K562 (cell line): ENCODE data around the gene TOR3A. TPM values are rescaled to one million over a fixed set of nuclear protein-coding genes. Genes with fewer than 3 reads are reported as not detected.

ENCODE experiments used
- ATAC-seq: fragments of 200-7000 bp; cut with Tn5 transposase; 3 replicates; pipeline ENCODE4 v1.9.1; 2020; ENCODE audit warnings: moderate library complexity
- BruUV-seq: library from RNA; stranded (reverse); fragments of 400-500 nt; replicated peaks from 2 replicates; lab custom pipeline; 2021; lab: Mats Ljungman, UMichigan
- CTCF ChIA-PET: fragments of 300-600 bp; formaldehyde crosslinking; extraction: SDS; loops from one replicate; lab custom pipeline; 2021; ENCODE audit warnings: low intra/inter-chr PET ratio; lab: Yijun Ruan, JAX
- POLR2A ChIA-PET: fragments of 300-600, 350-650 bp; sonication (Branson Sonifier 250); formaldehyde crosslinking; extraction: SDS; loops from one replicate; lab custom pipeline; 2021; ENCODE audit warnings: antibody characterized with exemption, inconsistent platforms; lab: Yijun Ruan, JAX
- DNase-seq, 4 experiments: peaks; one replicate each; pipeline versions ENCODE4 v3.0.0 to v3.0.0-alpha.2; 2011 to 2018; ENCODE audit warnings: low spot score in 3 of 4, mixed read lengths in 3 of 4; ENCODE audit errors: extremely low read depth in 1 of 4
- FAIRE-seq: peaks from 2 replicates; lab custom pipeline; 2011; peaks lifted over from hg19 to GRCh38; lab: Jason Lieb, UNC
- H2AFZ ChIP-seq: 2 replicates; pipeline ENCODE4 v1.6.0; 2011; ENCODE audit warnings: low read depth, low read length, control low read depth, inconsistent platforms
- H3K27ac ChIP-seq: fragments of 200-600 bp; 3 replicates; pipeline ENCODE4 v1.8.0; 2011; ENCODE audit warnings: low read depth, mild to moderate bottlenecking, control low read depth, inconsistent platforms, low read length, moderate library complexity, mixed read lengths; ENCODE audit errors: extremely low read depth
- H3K27me3 ChIP-seq, 2 experiments: fragments of 300-600 bp in 1 of 2; 2 replicates in 1 of 2; 3 replicates in 1 of 2; pipeline versions ENCODE4 v1.6.0 to v1.8.0; 2011; ENCODE audit warnings: inconsistent platforms in 2 of 2, low read length in 2 of 2, mild to moderate bottlenecking in 1 of 2, mixed read lengths in 1 of 2, moderate library complexity in 1 of 2; ENCODE audit not compliant: control insufficient read depth in 2 of 2, insufficient read depth in 2 of 2
- H3K36me3 ChIP-seq: fragments of 300-600 bp; 3 replicates; pipeline ENCODE4 v1.8.0; 2011; ENCODE audit warnings: mild to moderate bottlenecking, low read length, inconsistent platforms; ENCODE audit not compliant: control insufficient read depth, insufficient read depth
- H3K4me1 ChIP-seq, 2 experiments: fragments of 200-600 bp in 1 of 2; replicated peaks in 1 of 2; 2 replicates in 1 of 2; 3 replicates in 1 of 2; pipeline versions ENCODE4 v1.5.1 to v1.8.0; 2011; ENCODE audit warnings: inconsistent platforms in 2 of 2, low read length in 2 of 2, mild to moderate bottlenecking in 1 of 2, mixed read lengths in 1 of 2, moderate library complexity in 1 of 2; ENCODE audit not compliant: control insufficient read depth in 2 of 2, insufficient read depth in 2 of 2
- H3K4me2 ChIP-seq: 2 replicates; pipeline ENCODE4 v1.6.1; 2011; ENCODE audit warnings: low read length, control low read depth, inconsistent platforms, mixed read lengths; ENCODE audit not compliant: insufficient read depth
- H3K4me3 ChIP-seq: fragments of 200-600 bp; sonication (generic), shearing (Covaris generic); 2 replicates; pipeline ENCODE4 v1.5.1; 2016; ENCODE audit warnings: control low read depth, inconsistent platforms
- H3K79me2 ChIP-seq: fragments of 200-600 bp; 3 replicates; pipeline ENCODE4 v1.8.0; 2011; ENCODE audit warnings: low read length, inconsistent platforms; ENCODE audit not compliant: control insufficient read depth, insufficient read depth
- H3K9ac ChIP-seq, 2 experiments: 2 replicates each; pipeline versions ENCODE4 v1.6.0 to v1.6.1; 2011; ENCODE audit warnings: low read depth in 2 of 2, low read length in 2 of 2, control low read depth in 1 of 2, inconsistent platforms in 1 of 2, mild to moderate bottlenecking in 1 of 2, mixed read lengths in 1 of 2; ENCODE audit not compliant: insufficient read depth in 1 of 2
- H3K9me1 ChIP-seq: one replicate; pipeline ENCODE4 v1.6.0; 2011; ENCODE audit warnings: inconsistent platforms, mild to moderate bottlenecking, low read length, moderate library complexity; ENCODE audit not compliant: control insufficient read depth, insufficient read depth
- H3K9me3 ChIP-seq: replicated peaks from 2 replicates; pipeline ENCODE4 v1.5.1; 2011; ENCODE audit warnings: low read depth, low read length, inconsistent platforms; ENCODE audit not compliant: control insufficient read depth, insufficient read depth
- H4K20me1 ChIP-seq: replicated peaks from 2 replicates; pipeline ENCODE4 v1.6.1; 2011; ENCODE audit warnings: low read length, inconsistent platforms, mixed read lengths; ENCODE audit not compliant: control insufficient read depth, insufficient read depth
- GTF2F1 ChIP-seq: IDR thresholded peaks from 2 replicates; pipeline ENCODE4 v1.6.1; 2011; ENCODE audit warnings: low read depth, low read length, improper control_type of control experiment
- PHF8 ChIP-seq: fragments of 200-600 bp; sonication (generic); IDR thresholded peaks from 2 replicates; pipeline ENCODE4 v1.6.1; 2012; ENCODE audit warnings: mixed run types, mild to moderate bottlenecking, inconsistent platforms, low read length, moderate library complexity, borderline replicate concordance
- PHTF2 ChIP-seq: fragments of 250-450 bp; sonication (Bioruptor Pico); IDR thresholded peaks from 2 replicates; pipeline ENCODE4 v1.5.0; 2021; ENCODE audit warnings: mild to moderate bottlenecking
- PPARD ChIP-seq: fragments of 250-450 bp; sonication (Bioruptor Pico); IDR thresholded peaks from 2 replicates; pipeline ENCODE4 v1.8.0; 2022; ENCODE audit warnings: inconsistent platforms, mild to moderate bottlenecking, moderate library complexity
- PTBP1 ChIP-seq: fragments of 200-400 bp; formaldehyde crosslinking; IDR thresholded peaks from 2 replicates; pipeline ENCODE4 v1.6.1; 2017; ENCODE audit warnings: low read depth, low read length
- SMARCB1 ChIP-seq: IDR thresholded peaks from 2 replicates; pipeline ENCODE4 v1.6.1; 2011; ENCODE audit warnings: improper control_type of control experiment, low read depth; ENCODE audit not compliant: insufficient read length
- SNIP1 ChIP-seq: fragments of 450-650 bp; IDR thresholded peaks from 2 replicates; pipeline ENCODE4 v1.7.1; 2017; ENCODE audit warnings: low read depth, mild to moderate bottlenecking
- SNRNP70 ChIP-seq: fragments of 200-400 bp; formaldehyde crosslinking; optimal IDR thresholded peaks from 2 replicates; pipeline ENCODE3; 2017; ENCODE audit warnings: low read depth, low read length
- STAT5A ChIP-seq: IDR thresholded peaks from 2 replicates; pipeline ENCODE4 v1.6.1; 2012; ENCODE audit warnings: low read length, inconsistent platforms, borderline replicate concordance
- ZFP1 ChIP-seq: fragments of 450-650 bp; formaldehyde crosslinking; IDR thresholded peaks from 2 replicates; pipeline ENCODE4 v1.4.0; 2020; ENCODE audit warnings: mild to moderate bottlenecking, mixed read lengths
- WGBS: fragments of 100-300 bp; shearing (Covaris generic); methylation state at CpG from one replicate; pipeline ENCODE4 v1.1.6; 2016; ENCODE audit warnings: low coverage, mixed read lengths; ENCODE audit not compliant: insufficient coverage; ENCODE audit errors: missing lambda C conversion rate; 5-methylcytosine and 5-hydroxymethylcytosine counted together
- in situ Hi-C: fragments of 300-500 bp; cut with MboI; formaldehyde crosslinking; loops from 4 replicates; pipeline ENCODE4 v1.15.0; 2018; ENCODE audit warnings: inconsistent platforms, mixed read lengths
- intact Hi-C: fragments of 100-400 bp; cut with micrococcal nuclease; formaldehyde crosslinking; loops from 2 replicates; pipeline ENCODE4 v1.14.2; 2022
- polyA plus RNA-seq, 8 experiments: library from polyadenylated mRNA; depleted of rRNA in 4 of 8; stranded (reverse) in 5 of 8; unstranded in 3 of 8; fragments of >200 nt; fragmentation: Nextera tagmentation in 2 of 8; fragmentation: Illumina TruSeq in 1 of 8; extraction: Ambion mirVana in 2 of 8; extraction: Trizol in 1 of 8; gene quantifications; 2 replicates each; pipeline versions ENCODE4 v1.2.1 to v1.2.3, GENCODE V29; 2011 to 2014; ENCODE audit warnings: inconsistent platforms in 1 of 8, missing spikeins in 1 of 8
- total RNA-seq, 7 experiments: library from RNA; depleted of rRNA in 6 of 7; stranded (reverse); fragments of >200 nt in 6 of 7; fragmentation: Illumina TruSeq in 2 of 7; extraction: Trizol in 2 of 7; gene quantifications; 2 replicates each; pipeline versions ENCODE4 v1.2.1 to v1.2.3, GENCODE V29; 2011 to 2021; ENCODE audit warnings: low replicate concordance in 1 of 7
- TF ChIP-seq, protein P1 (sequence below): fragments of 250-450 bp; sonication (Bioruptor Pico); IDR thresholded peaks from 2 replicates; pipeline ENCODE4 v1.5.0; 2021; ENCODE audit warnings: mild to moderate bottlenecking, borderline replicate concordance
- TF ChIP-seq, protein P2 (sequence below): fragments of 250-450 bp; sonication (Bioruptor Pico); IDR thresholded peaks from 2 replicates; pipeline ENCODE4 v1.5.0; 2021; ENCODE audit warnings: mild to moderate bottlenecking, moderate library complexity
- TF ChIP-seq, protein P3 (sequence below): fragments of 450-650 bp; IDR thresholded peaks from 2 replicates; pipeline ENCODE4 v1.6.1; 2018; ENCODE audit not compliant: partially characterized antibody

TOR3A gene
- total and polyA plus RNA-seq, 9 of the 15 experiments (the other 6 are each of a cell fraction or from before 2014, with no cell fraction given): 7.9 to 94.5 (median 39.7) TPM

DNA sequence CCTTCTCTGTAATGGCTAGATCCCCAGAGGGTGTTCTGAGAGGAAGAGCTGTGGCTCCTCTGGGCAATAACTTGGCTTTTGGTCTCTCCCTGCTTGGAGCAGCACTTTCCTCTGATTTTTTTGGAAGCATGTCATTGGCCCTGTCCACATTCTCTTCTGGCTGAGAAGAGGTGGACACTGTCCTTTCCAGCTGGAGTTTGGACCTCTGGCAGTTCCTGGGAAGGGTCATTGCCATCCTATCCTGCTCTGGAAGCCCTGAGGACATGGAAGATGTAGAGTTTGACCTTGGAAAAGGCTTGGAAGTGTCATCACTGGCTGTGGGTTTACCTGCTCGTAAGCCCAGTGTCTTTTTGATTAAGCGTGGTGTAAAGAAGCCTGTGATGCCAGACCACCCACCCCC is 26.8 kb downstream of the TOR3A start:
- Histone ChIP-seq H3K4me1 (no peaks in the 10 kb centered on the region), H3K9me1 (no peaks in the 10 kb centered on the region), H3K79me2 (no peaks in the 10 kb centered on the region), H3K9ac (no peak overlapping the region), H3K27me3 (no peaks in the 10 kb centered on the region), H3K27ac (no peak overlapping the region), H2AFZ (no peak overlapping the region), H4K20me1 (no peaks in the 10 kb centered on the region), H3K4me2 (no peak overlapping the region), H3K9me3 (no peaks in the 10 kb centered on the region), H3K36me3 (peaks cover 56% of the 10 kb centered on the region), H3K4me3 (no peak overlapping the region)
- intact Hi-C loops (no loop called here), in situ Hi-C loops (no loop called here)
- ChIA-PET POLR2A (interaction anchor here (0.6 to 1.7 kb wide), 3 partner anchors 12 to 398 kb away, joined by 3 to 7 read pairs (median 4); no protein-coding TSS in a partner anchor), CTCF (no interaction called here)
- BruUV-seq: no TSS peak
- WGBS: 96% methylated on average over 2 of the region's 2 CpGs
- DNase-seq: no peak
- ATAC-seq: no peak
- FAIRE-seq: no peak
- TF ChIP-seq PTBP1: no peak
- TF ChIP-seq, protein P1, sequence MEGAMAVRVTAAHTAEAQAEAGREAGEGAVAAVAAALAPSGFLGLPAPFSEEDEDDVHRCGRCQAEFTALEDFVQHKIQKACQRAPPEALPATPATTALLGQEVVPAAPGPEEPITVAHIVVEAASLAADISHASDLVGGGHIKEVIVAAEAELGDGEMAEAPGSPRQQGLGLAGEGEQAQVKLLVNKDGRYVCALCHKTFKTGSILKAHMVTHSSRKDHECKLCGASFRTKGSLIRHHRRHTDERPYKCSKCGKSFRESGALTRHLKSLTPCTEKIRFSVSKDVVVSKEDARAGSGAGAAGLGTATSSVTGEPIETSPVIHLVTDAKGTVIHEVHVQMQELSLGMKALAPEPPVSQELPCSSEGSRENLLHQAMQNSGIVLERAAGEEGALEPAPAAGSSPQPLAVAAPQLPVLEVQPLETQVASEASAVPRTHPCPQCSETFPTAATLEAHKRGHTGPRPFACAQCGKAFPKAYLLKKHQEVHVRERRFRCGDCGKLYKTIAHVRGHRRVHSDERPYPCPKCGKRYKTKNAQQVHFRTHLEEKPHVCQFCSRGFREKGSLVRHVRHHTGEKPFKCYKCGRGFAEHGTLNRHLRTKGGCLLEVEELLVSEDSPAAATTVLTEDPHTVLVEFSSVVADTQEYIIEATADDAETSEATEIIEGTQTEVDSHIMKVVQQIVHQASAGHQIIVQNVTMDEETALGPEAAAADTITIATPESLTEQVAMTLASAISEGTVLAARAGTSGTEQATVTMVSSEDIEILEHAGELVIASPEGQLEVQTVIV: no peak
- TF ChIP-seq ZFP1 (CRISPR knock-in tag): no peak
- TF ChIP-seq PHTF2: no peak
- no peak for TF ChIP-seq PPARD (CRISPR knock-in tag)
- TF ChIP-seq SNRNP70: no peak
- TF ChIP-seq, protein P2, sequence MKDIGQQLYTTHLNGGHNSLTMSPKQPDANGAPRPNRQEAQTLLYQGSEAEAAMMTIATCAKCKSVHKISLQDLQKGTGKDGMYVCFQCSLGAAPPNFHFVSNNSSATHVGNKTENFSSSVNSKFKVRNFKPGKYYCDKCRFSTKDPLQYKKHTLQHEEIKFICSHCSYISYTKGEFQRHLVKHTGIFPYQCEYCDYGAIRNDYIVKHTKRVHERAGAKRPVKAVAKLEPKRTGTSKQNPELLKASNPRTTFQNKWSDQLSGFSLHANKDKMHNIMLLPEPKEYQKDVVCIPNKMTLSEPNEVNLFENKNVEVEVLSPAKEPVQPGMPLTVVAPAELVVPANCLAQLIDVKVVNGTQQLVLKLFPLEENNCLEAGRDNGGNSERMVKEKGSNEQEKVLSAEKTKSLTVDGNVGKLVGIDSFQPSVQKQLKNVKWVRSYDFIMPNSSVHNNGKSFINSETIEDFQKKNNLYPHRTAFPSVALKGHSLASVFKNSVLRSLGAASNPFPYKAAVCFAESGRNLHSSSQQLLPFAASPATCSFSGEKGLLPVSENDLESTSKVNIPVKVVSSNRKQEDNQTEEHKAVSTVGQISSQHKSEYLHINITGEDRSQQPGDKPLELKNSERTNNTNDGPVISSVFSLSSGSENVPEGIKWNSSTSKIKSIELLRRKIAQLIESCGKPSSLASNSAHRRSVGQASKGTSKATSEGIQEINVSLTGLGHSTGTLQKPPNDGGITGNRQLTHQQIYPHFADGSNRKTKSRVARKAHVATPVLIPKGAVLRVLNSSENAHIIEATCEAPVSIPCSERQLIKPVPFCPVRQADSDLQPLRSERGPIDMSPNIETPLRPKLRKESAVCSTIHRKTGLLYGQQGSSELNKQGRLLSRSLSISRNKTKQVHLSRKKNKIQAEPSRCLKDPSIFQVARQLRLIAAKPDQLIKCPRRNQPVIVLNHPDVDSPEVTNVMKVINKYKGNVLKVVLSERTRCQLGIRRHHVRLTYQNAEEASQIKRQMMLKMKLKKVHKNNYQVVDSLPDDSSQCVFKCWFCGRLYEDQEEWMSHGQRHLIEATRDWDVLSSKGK (CRISPR knock-in tag): no peak
- no peak for TF ChIP-seq STAT5A
- TF ChIP-seq GTF2F1: no peak
- no peak for TF ChIP-seq SNIP1
- TF ChIP-seq, protein P3, sequence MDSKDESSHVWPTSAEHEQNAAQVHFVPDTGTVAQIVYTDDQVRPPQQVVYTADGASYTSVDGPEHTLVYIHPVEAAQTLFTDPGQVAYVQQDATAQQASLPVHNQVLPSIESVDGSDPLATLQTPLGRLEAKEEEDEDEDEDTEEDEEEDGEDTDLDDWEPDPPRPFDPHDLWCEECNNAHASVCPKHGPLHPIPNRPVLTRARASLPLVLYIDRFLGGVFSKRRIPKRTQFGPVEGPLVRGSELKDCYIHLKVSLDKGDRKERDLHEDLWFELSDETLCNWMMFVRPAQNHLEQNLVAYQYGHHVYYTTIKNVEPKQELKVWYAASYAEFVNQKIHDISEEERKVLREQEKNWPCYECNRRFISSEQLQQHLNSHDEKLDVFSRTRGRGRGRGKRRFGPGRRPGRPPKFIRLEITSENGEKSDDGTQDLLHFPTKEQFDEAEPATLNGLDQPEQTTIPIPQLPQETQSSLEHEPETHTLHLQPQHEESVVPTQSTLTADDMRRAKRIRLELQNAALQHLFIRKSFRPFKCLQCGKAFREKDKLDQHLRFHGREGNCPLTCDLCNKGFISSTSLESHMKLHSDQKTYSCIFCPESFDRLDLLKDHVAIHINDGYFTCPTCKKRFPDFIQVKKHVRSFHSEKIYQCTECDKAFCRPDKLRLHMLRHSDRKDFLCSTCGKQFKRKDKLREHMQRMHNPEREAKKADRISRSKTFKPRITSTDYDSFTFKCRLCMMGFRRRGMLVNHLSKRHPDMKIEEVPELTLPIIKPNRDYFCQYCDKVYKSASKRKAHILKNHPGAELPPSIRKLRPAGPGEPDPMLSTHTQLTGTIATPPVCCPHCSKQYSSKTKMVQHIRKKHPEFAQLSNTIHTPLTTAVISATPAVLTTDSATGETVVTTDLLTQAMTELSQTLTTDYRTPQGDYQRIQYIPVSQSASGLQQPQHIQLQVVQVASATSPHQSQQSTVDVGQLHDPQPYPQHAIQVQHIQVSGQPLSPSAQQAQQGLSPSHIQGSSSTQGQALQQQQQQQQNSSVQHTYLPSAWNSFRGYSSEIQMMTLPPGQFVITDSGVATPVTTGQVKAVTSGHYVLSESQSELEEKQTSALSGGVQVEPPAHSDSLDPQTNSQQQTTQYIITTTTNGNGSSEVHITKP: no peak
- no peak for TF ChIP-seq SMARCB1
- TF ChIP-seq PHF8: no peak
